HuH-7.5 (cell line): ENCODE measurements around the gene FGF14.
"Not testable (repeated sequence)": the region's sequence is repeated elsewhere in the genome, so short reads cannot be mapped to it uniquely, and the experiment has no call there.

Source experiments
- DNase-seq: peaks from one replicate; pipeline ENCODE4 v3.0.0; 2011; ENCODE audit warnings: low spot score

FGF14 gene

GRCh38 chr13:102195566-102196462 is 206.0 kb downstream of the FGF14 start:
- DNase-seq = no peak

- DNase-seq = no peak
Observed at GRCh38 chr13:102192858-102193257, 209.0 kb downstream of the FGF14 start.

- no peak for DNase-seq
Observed at GRCh38 chr13:102191951-102192502, 209.8 kb downstream of the FGF14 start.

GRCh38 chr13:102190930-102191329 is 210.9 kb downstream of the FGF14 start:
- no peak for DNase-seq

GRCh38 chr13:102187313-102187712 is 214.5 kb downstream of the FGF14 start:
- no peak for DNase-seq

GRCh38 chr13:102185375-102185984 is 216.4 kb downstream of the FGF14 start:
- no peak for DNase-seq

- no peak for DNase-seq
Observed at GRCh38 chr13:102183509-102184182, 218.2 kb downstream of the FGF14 start.

GRCh38 chr13:102182170-102182569 is 219.7 kb downstream of the FGF14 start:
- DNase-seq = no peak

- DNase-seq = no peak
Observed at GRCh38 chr13:102177431-102177830, 224.4 kb downstream of the FGF14 start.

GRCh38 chr13:102176846-102177245 is 225.0 kb downstream of the FGF14 start:
- no peak for DNase-seq

GRCh38 chr13:102172406-102172805 is 229.4 kb downstream of the FGF14 start:
- no peak for DNase-seq

- DNase-seq = no peak
Observed at GRCh38 chr13:102170305-102170704, 231.5 kb downstream of the FGF14 start.

- DNase-seq = no peak
Observed at GRCh38 chr13:102169471-102170015, 232.3 kb downstream of the FGF14 start.

GRCh38 chr13:102152790-102153189 is 249.1 kb downstream of the FGF14 start:
- DNase-seq = no peak

GRCh38 chr13:102147353-102147752 is 254.5 kb downstream of the FGF14 start:
- DNase-seq = no peak

- no peak for DNase-seq
Observed at GRCh38 chr13:102145750-102146149, 256.1 kb downstream of the FGF14 start.

- DNase-seq = no peak
Observed at GRCh38 chr13:102142473-102142826, 259.4 kb downstream of the FGF14 start.

GRCh38 chr13:102141625-102142472 is 260.0 kb downstream of the FGF14 start:
- DNase-seq = no peak

GRCh38 chr13:102139626-102140025 is 262.2 kb downstream of the FGF14 start:
- no peak for DNase-seq

GRCh38 chr13:102138635-102139190 is 263.1 kb downstream of the FGF14 start:
- no peak for DNase-seq

GRCh38 chr13:102137904-102138303 is 263.9 kb downstream of the FGF14 start:
- DNase-seq = not testable (repeated sequence)
